Smooth muscle cell (in vitro differentiated cells): Measurements from ENCODE around the gene DPEP2. TPM values are rescaled to one million over a fixed set of nuclear protein-coding genes. Genes with fewer than 3 reads are reported as not detected.

Source experiments
- DNase-seq: peaks from one replicate; lab custom pipeline; 2025; ENCODE audit not compliant: unreplicated experiment; lab: John Stamatoyannopoulos, UW
- H2AFZ ChIP-seq: fragments of 200-600 bp; sonication (generic); 2 replicates; pipeline ENCODE4 v1.6.0; 2016; ENCODE audit warnings: antibody characterized with exemption, low read depth, mild to moderate bottlenecking
- H3F3A ChIP-seq: fragments of 200-600 bp; sonication (generic); 2 replicates; pipeline ENCODE4 v1.6.0; 2017; ENCODE audit warnings: antibody characterized with exemption, low read depth
- H3K27ac ChIP-seq: fragments of 200-600 bp; sonication (generic); 2 replicates; pipeline ENCODE4 v1.5.1; 2016; ENCODE audit warnings: low read depth, mild to moderate bottlenecking
- H3K27me3 ChIP-seq: fragments of 200-600 bp; sonication (generic); 2 replicates; pipeline ENCODE4 v1.6.1; 2016; ENCODE audit warnings: low read depth, mild to moderate bottlenecking
- H3K36me3 ChIP-seq: fragments of 200-600 bp; sonication (generic); 2 replicates; pipeline ENCODE4 v1.5.1; 2016; ENCODE audit warnings: low read depth
- H3K4me1 ChIP-seq: fragments of 200-600 bp; sonication (generic); 2 replicates; pipeline ENCODE4 v1.5.1; 2016; ENCODE audit warnings: low read depth
- H3K4me2 ChIP-seq: fragments of 200-600 bp; sonication (generic); 2 replicates; pipeline ENCODE4 v1.6.0; 2016; ENCODE audit warnings: mild to moderate bottlenecking
- H3K4me3 ChIP-seq: fragments of 200-600 bp; sonication (generic); 2 replicates; pipeline ENCODE4 v1.5.1; 2016; ENCODE audit warnings: mild to moderate bottlenecking
- H3K79me2 ChIP-seq: fragments of 200-600 bp; sonication (generic); 2 replicates; pipeline ENCODE4 v1.6.0; 2016; ENCODE audit warnings: low read depth, mild to moderate bottlenecking
- H3K9ac ChIP-seq: fragments of 200-600 bp; sonication (generic); 2 replicates; pipeline ENCODE4 v1.6.0; 2016; ENCODE audit warnings: low read depth
- H3K9me3 ChIP-seq: fragments of 200-600 bp; sonication (generic); replicated peaks from 2 replicates; pipeline ENCODE4 v1.5.1; 2016; ENCODE audit warnings: low read depth
- H4K20me1 ChIP-seq: fragments of 200-600 bp; sonication (generic); 2 replicates; pipeline ENCODE4 v1.6.0; 2016; ENCODE audit warnings: low read depth
- CTCF ChIP-seq: fragments of 200-600 bp; sonication (generic); IDR thresholded peaks from 2 replicates; pipeline ENCODE4 v1.5.1; 2017; ENCODE audit warnings: borderline replicate concordance, mild to moderate bottlenecking, antibody characterized with exemption; ENCODE audit not compliant: insufficient read depth, poor library complexity, severe bottlenecking
- WGBS: methylation state at CpG from one replicate; pipeline ENCODE4 v1.1.7; 2016; ENCODE audit warnings: low lambda C conversion rate; 5-methylcytosine and 5-hydroxymethylcytosine counted together
- polyA plus RNA-seq: library from polyadenylated mRNA; unstranded; fragments of >200 nt; fragmentation: Nextera tagmentation; extraction: Ambion mirVana; gene quantifications from 2 replicates; pipeline ENCODE4 v1.2.1, GENCODE V29; 2016
- total RNA-seq: library from RNA; depleted of rRNA; stranded (reverse); fragments of >200 nt; gene quantifications from 2 replicates; pipeline ENCODE4 v1.2.3, GENCODE V29; 2014

The DPEP2 gene
- total and polyA plus RNA-seq, 2 experiments from 2014 or later, result not detected

- Histone ChIP-seq H3K79me2 (peaks cover 20% of the 10 kb centered on the region), H3K4me2 (no peak overlapping the region), H3K27ac (no peak overlapping the region), H3F3A (no peaks in the 10 kb centered on the region), H3K9me3 (no peaks in the 10 kb centered on the region), H4K20me1 (peaks cover 100% of the 10 kb centered on the region), H3K4me3 (no peak overlapping the region), H3K9ac (no peak overlapping the region), H2AFZ (no peak overlapping the region), H3K36me3 (no peaks in the 10 kb centered on the region), H3K4me1 (no peaks in the 10 kb centered on the region), H3K27me3 (no peaks in the 10 kb centered on the region)
- WGBS, result 93% methylated on average over 10 of the region's 10 CpGs
- no peak for TF ChIP-seq CTCF
- no peak for DNase-seq
These were observed 44.7 kb downstream of the DPEP2 start for GRCh38 chr16:67954421-67955196.

DNA sequence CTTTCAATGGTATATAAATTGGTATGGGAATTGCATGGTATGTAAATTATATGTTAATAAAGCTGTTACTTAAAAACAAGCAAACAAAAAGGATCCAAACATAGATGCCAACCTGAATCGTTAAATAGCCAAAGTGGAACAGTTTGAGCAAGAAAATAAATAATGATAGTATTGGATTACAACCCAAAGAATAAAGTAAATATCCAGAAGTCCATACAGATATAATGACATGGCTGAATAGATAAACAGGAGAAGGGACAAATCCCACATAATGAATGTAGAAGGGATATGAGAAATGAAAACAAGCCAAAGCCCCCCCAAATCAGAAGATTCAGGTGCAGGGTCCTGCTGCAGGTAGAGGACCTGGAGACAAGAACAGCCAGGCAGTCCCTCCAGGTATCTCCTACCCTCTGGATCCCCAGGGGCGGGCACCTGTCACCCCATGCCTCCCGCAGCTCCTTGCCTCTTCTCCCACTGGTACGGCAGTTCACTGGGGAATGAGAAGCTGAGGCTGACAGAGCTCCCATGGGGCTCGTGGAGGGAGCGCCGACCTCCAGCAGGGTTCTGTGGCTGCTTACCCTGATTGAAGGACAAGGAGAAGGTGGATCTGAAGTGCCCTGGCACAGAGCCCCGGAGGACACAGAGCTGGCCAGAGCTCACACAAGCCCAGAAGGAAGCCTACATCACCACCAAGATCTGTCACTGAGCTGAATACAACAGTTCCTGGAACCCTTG lies 45.5 kb downstream of the DPEP2 start:
- peaks cover 20% of the 10 kb centered on the region for H3K79me2 ChIP-seq
- H3K9me3 ChIP-seq, result no peaks in the 10 kb centered on the region
- no peaks in the 10 kb centered on the region for H3K36me3 ChIP-seq
- H3K27ac ChIP-seq, result no peak overlapping the region
- DNase-seq, result no peak
- H3K4me1 ChIP-seq, result no peaks in the 10 kb centered on the region
- no peak overlapping the region for H2AFZ ChIP-seq
- no peak for TF ChIP-seq CTCF
- no peaks in the 10 kb centered on the region for H3F3A ChIP-seq
- H3K4me2 ChIP-seq, result no peak overlapping the region
- peaks cover 100% of the 10 kb centered on the region for H4K20me1 ChIP-seq
- no peak overlapping the region for H3K9ac ChIP-seq
- no peaks in the 10 kb centered on the region for H3K27me3 ChIP-seq
- no peak overlapping the region for H3K4me3 ChIP-seq
- WGBS, result 97% methylated on average over 8 of the region's 8 CpGs

GRCh38 chr16:67951485-67951884 lies 47.8 kb downstream of the DPEP2 start:
- H3K27me3 ChIP-seq, result no peaks in the 10 kb centered on the region
- H3K4me1 ChIP-seq, result no peaks in the 10 kb centered on the region
- peaks cover 9% of the 10 kb centered on the region for H3K79me2 ChIP-seq
- DNase-seq, result no peak
- H3K9me3 ChIP-seq, result no peaks in the 10 kb centered on the region
- H3K4me3 ChIP-seq, result no peak overlapping the region
- WGBS, result 95% methylated on average over 12 of the region's 12 CpGs
- no peak overlapping the region for H3K4me2 ChIP-seq
- H3K9ac ChIP-seq, result no peak overlapping the region
- H2AFZ ChIP-seq, result no peak overlapping the region
- H3F3A ChIP-seq, result no peaks in the 10 kb centered on the region
- H4K20me1 ChIP-seq, result peaks cover 100% of the 10 kb centered on the region
- no peaks in the 10 kb centered on the region for H3K36me3 ChIP-seq
- no peak overlapping the region for H3K27ac ChIP-seq
- TF ChIP-seq CTCF, result no peak
